Measurements from ENCODE around the gene OPA3. TPM values are rescaled to one million over a fixed set of nuclear protein-coding genes. Genes with fewer than 3 reads are reported as not detected.

OPA3 gene
- total and polyA plus RNA-seq, 10 of the 15 experiments (the other 5 are each of a cell fraction or from before 2014, with no cell fraction given) = 2.2 to 24.3 (median 13.3) TPM

DNA sequence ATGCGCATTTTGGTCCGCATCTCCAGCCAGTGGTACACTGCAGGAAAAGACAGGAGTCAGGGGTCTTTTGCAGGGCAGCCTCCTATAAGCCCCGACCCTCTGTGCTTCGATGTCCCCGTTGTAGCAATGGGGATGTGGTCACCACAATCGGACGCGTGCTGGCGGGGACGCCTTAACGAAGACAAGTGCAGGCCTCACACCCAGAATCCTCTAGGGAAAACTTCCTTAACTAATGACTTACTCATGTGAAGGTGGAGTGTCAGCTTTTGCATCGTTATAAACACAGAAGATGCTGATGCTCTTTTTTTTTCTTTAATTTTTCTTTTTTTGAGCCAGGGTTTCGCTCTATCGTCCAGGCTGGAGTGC, 55.2 kb downstream of the OPA3 start:
- no peak overlapping the region for H3K9ac ChIP-seq (ENCODE audit: control insufficient read depth, insufficient read depth, low read length)
- ATAC-seq (no peak), FAIRE-seq (no peak), DNase-seq (ENCODE audit: low read depth, low spot score) (no peak)
- H3K4me1 ChIP-seq (ENCODE audit: control insufficient read depth, insufficient read depth, low read length) = peaks cover 6% of the 10 kb centered on the region; the same call in 1 of the 2 replicates
- no peaks in the 10 kb centered on the region for H3K79me2 ChIP-seq (ENCODE audit: control insufficient read depth, insufficient read depth, low read length)
- intact Hi-C loops (cut with micrococcal nuclease; ENCODE audit: unreplicated experiment) (no loop called here), in situ Hi-C loops (cut with MboI) (loop anchor here (10.0 kb wide), 1 partner anchor 115 kb away; no protein-coding TSS in a partner anchor)
- no peak overlapping the region for H3K27ac ChIP-seq (ENCODE audit: control insufficient read depth, insufficient read depth)
- peaks cover 14 to 25% of the 10 kb centered on the region in 2 experiments for H3K36me3 ChIP-seq (ENCODE audit: control insufficient read depth in 2 of 2, insufficient read depth in 2 of 2, low read length in 1 of 2)
- no peak overlapping the region for H2AFZ ChIP-seq (ENCODE audit: control insufficient read depth, low read depth, low read length)
- H3K4me2 ChIP-seq (ENCODE audit: control insufficient read depth, insufficient read depth) = no peak overlapping the region
- no peaks in the 10 kb centered on the region for H3K27me3 ChIP-seq (replicated peaks in 1 of 2; ENCODE audit: control insufficient read depth in 2 of 2, insufficient read depth in 2 of 2, low read length in 1 of 2)
- ChIA-PET SMC1A (ENCODE audit: uncharacterized antibody, unreplicated experiment) (no interaction called here), RAD21 (ENCODE audit: unreplicated experiment) (no interaction called here), CTCF (no interaction called here), POLR2A (no interaction called here)
- H3K9me3 ChIP-seq (replicated peaks; ENCODE audit: control insufficient read depth, insufficient read depth, low read length) = no peaks in the 10 kb centered on the region; the same call in 2 of the 3 replicates
- 82% methylated on average over 14 of the region's 14 CpGs for WGBS (ENCODE audit: insufficient coverage, insufficient replicate concordance, low lambda C conversion rate, missing lambda C conversion rate)
- no TSS peak for BruUV-seq (replicated peaks)
- no peak overlapping the region for H3K4me3 ChIP-seq
- H4K20me1 ChIP-seq (ENCODE audit: control insufficient read depth, insufficient read depth) = peaks cover 4% of the 10 kb centered on the region
- TF ChIP-seq POLR2AphosphoS5 (IDR thresholded peaks at IDR 0.05; ENCODE audit: low read length) (0 out of 2 replicates have a peak, but pooled peaks have one; percentile 4), NFYA (IDR thresholded peaks at IDR 0.05; ENCODE audit: borderline replicate concordance, low read depth, low read length) (no peak)

DNA sequence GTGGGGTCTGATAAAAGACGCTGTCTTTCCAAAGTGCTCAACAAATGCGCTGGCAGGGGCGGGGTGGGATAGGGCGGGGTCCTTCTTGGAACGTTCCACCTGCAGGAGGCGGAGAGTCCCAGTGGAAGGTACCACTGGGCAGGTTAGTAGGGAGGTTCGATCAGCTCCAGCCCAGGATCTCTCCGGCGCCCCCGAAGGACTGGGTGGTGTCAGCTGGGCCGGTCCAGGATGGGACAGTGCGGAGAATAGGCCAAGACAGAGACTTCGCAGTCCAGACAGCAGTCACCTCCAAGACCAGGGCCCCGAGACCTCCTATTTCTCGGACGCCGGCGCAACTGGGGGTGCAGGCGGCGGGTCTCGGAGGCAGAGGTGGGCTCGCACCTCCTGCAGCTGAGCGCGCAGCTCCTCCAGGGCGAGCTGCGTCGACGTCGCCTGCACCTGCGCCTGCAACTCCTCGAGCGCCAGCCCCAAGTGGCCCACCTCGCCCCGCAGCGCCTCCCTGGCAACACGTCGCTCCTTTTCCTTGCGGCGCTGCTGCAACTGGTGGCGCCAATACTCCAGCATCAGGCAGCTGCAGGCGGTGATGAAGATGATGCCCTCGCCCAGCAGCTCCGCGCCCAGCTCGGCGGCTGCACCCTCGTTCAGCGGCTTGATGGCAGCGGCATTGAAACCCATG, 55.7 kb downstream of the OPA3 start:
- WGBS (ENCODE audit: insufficient coverage, insufficient replicate concordance, low lambda C conversion rate, missing lambda C conversion rate) = 70% methylated on average over 45 of the region's 49 CpGs
- DNase-seq (ENCODE audit: low read depth, low spot score) (no peak), ATAC-seq (peak; percentile 24), FAIRE-seq (no peak)
- TF ChIP-seq, protein P1, sequence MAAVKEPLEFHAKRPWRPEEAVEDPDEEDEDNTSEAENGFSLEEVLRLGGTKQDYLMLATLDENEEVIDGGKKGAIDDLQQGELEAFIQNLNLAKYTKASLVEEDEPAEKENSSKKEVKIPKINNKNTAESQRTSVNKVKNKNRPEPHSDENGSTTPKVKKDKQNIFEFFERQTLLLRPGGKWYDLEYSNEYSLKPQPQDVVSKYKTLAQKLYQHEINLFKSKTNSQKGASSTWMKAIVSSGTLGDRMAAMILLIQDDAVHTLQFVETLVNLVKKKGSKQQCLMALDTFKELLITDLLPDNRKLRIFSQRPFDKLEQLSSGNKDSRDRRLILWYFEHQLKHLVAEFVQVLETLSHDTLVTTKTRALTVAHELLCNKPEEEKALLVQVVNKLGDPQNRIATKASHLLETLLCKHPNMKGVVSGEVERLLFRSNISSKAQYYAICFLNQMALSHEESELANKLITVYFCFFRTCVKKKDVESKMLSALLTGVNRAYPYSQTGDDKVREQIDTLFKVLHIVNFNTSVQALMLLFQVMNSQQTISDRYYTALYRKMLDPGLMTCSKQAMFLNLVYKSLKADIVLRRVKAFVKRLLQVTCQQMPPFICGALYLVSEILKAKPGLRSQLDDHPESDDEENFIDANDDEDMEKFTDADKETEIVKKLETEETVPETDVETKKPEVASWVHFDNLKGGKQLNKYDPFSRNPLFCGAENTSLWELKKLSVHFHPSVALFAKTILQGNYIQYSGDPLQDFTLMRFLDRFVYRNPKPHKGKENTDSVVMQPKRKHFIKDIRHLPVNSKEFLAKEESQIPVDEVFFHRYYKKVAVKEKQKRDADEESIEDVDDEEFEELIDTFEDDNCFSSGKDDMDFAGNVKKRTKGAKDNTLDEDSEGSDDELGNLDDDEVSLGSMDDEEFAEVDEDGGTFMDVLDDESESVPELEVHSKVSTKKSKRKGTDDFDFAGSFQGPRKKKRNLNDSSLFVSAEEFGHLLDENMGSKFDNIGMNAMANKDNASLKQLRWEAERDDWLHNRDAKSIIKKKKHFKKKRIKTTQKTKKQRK (IDR thresholded peaks at IDR 0.05; ENCODE audit: low read depth, low read length) = no peak
- TF ChIP-seq POLR2A (IDR thresholded peaks at IDR 0.05; ENCODE audit: low read depth, low read length) (peak; percentile 76), POLR2AphosphoS5 (IDR thresholded peaks at IDR 0.05; ENCODE audit: low read length) (peak; percentile 53)
- TF ChIP-seq, protein P2, sequence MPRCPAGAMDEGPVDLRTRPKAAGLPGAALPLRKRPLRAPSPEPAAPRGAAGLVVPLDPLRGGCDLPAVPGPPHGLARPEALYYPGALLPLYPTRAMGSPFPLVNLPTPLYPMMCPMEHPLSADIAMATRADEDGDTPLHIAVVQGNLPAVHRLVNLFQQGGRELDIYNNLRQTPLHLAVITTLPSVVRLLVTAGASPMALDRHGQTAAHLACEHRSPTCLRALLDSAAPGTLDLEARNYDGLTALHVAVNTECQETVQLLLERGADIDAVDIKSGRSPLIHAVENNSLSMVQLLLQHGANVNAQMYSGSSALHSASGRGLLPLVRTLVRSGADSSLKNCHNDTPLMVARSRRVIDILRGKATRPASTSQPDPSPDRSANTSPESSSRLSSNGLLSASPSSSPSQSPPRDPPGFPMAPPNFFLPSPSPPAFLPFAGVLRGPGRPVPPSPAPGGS (IDR thresholded peaks at IDR 0.05; ENCODE audit: borderline replicate concordance, insufficient read depth, low read depth, low read length, poor library complexity, severe bottlenecking) = peak; percentile 33
- ChIA-PET SMC1A (ENCODE audit: uncharacterized antibody, unreplicated experiment) (no interaction called here), CTCF (no interaction called here), RAD21 (ENCODE audit: unreplicated experiment) (no interaction called here), POLR2A (no interaction called here)
- no peaks in the 10 kb centered on the region for H3K27me3 ChIP-seq (replicated peaks in 1 of 2; ENCODE audit: control insufficient read depth in 2 of 2, insufficient read depth in 2 of 2, low read length in 1 of 2)
- H3K79me2 ChIP-seq (ENCODE audit: control insufficient read depth, insufficient read depth, low read length) = no peaks in the 10 kb centered on the region
- in situ Hi-C loops (cut with MboI) = loop anchor here (10.0 kb wide), 1 partner anchor 116 kb away; no protein-coding TSS in a partner anchor
- H3K9ac ChIP-seq (ENCODE audit: control insufficient read depth, insufficient read depth, low read length) = no peak overlapping the region
- H4K20me1 ChIP-seq (ENCODE audit: control insufficient read depth, insufficient read depth) = peaks cover 5% of the 10 kb centered on the region
- no peak overlapping the region for H3K4me2 ChIP-seq (ENCODE audit: control insufficient read depth, insufficient read depth)
- no TSS peak for BruUV-seq (replicated peaks)
- peaks cover 6% of the 10 kb centered on the region; the same call in 1 of the 2 replicates for H3K4me1 ChIP-seq (ENCODE audit: control insufficient read depth, insufficient read depth, low read length)
- H3K9me3 ChIP-seq (replicated peaks; ENCODE audit: control insufficient read depth, insufficient read depth, low read length) = no peaks in the 10 kb centered on the region; the same call in 2 of the 3 replicates
- peaks cover 19 to 26% of the 10 kb centered on the region in 2 experiments for H3K36me3 ChIP-seq (ENCODE audit: control insufficient read depth in 2 of 2, insufficient read depth in 2 of 2, low read length in 1 of 2)
- H3K4me3 ChIP-seq = no peak overlapping the region
- no peak overlapping the region for H3K27ac ChIP-seq (ENCODE audit: control insufficient read depth, insufficient read depth)
- H2AFZ ChIP-seq (ENCODE audit: control insufficient read depth, low read depth, low read length) = no peak overlapping the region
- intact Hi-C loops (cut with micrococcal nuclease; ENCODE audit: unreplicated experiment) = no loop called here

Data from GM12878 (cell line).